NCI-H2029 treated with DMSO at 0.1 percent for 48 hours (cell line): Measurements from ENCODE around the gene STYXL2.

Experiments
- DNase-seq: peaks from one replicate; lab custom pipeline; 2025; lab: John Stamatoyannopoulos, UW

Gene STYXL2

GRCh38 chr1:167110586-167110985, 16.7 kb downstream of the STYXL2 start:
- DNase-seq = no peak

DNA sequence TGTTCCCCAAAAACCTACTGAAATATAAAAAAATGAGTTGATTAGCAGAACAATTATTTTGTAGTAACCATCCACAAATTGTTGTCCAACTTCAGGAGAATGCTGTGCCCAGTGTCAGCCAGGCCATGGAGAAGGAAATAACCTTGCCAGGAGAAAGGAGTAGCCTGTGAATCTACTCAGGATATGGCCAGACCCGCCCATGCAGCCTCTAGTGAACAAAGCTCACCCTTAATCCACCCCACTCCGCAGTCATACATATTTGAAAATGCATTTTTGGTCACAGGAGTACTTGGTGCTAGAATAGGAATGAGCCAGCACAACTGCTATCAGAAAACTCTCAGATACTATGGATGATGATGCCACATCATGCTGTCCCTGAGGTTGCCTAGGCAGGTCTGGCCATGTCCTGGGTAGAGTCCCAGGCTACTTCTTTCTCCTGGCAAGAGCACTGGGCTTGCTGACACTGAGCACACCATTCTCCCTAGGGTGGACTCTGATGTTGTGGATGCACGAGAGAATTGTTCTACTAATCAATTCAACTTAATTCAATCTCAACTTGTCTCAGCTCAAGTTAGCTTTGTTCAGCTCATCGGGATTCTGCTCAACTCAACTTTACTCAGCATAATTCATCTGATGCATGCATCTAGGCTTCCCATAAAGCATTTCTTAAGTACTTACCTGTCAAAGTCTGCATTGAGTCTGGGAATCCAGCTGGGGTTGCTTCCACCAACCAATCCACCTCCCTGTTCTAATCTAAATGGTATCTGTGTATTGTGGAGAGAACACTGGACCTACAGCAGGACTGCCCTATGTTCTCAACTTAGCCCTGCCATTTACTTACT, 18.2 kb downstream of the STYXL2 start:
- DNase-seq = no peak

DNA sequence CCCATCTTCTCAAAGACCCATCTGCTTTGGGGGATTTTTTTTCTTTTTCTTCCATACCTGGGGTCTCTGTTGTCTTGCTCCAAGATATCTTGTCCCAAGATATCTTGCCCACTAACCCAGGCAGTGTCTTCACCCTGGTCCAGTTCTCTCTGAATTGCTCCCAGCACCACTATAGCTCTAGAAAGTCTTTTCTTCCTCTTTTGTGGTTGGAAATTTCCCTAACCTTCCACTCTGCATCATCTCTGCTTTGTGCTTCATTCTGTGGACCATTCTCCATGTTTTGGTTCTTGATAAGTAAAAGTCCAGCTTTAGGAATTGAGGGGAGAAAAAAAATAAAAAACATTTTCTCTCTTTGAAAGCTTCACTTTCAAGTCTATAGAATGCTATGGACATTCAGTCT, 20.9 kb downstream of the STYXL2 start:
- no peak for DNase-seq

- no peak for DNase-seq
Observed at GRCh38 chr1:167115655-167116054, 21.8 kb downstream of the STYXL2 start.

- no peak for DNase-seq
Observed at GRCh38 chr1:167116174-167116573, 22.3 kb downstream of the STYXL2 start.

DNA sequence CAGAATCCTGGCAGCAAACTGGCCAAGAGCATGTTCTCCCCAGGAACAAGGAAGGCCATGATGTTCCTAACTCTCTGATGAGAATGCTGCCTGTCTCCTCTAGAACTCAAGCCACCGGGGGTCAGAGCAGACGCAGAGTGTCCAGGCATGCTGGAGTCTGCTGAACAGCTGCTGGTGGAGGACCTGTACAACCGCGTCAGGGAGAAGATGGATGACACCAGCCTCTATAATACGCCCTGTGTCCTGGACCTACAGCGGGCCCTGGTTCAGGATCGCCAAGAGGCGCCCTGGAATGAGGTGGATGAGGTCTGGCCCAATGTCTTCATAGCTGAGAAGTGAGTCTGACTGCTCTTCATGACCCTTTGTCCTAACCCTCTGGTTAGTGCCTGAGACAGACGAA, 23.4 kb downstream of the STYXL2 start:
- DNase-seq = no peak

DNA sequence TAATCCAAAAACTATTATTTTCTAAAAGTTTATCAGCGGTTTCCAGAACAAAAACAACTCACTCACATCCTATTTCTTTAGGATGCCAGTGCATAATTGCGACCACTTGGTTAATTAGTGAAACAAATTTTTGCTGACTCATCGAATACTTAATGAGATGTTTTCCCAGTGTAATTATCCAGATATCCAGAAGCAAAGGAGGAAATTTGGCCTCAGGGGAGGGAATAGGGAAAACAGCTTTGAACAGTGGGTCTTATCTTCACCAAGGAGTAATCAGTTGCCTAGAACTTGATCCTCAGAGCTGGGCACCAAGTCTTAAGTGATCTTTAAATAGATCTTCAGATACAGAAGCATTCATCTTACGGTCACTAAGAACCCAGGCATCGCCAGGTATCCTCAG, 24.3 kb downstream of the STYXL2 start:
- DNase-seq = no peak

DNA sequence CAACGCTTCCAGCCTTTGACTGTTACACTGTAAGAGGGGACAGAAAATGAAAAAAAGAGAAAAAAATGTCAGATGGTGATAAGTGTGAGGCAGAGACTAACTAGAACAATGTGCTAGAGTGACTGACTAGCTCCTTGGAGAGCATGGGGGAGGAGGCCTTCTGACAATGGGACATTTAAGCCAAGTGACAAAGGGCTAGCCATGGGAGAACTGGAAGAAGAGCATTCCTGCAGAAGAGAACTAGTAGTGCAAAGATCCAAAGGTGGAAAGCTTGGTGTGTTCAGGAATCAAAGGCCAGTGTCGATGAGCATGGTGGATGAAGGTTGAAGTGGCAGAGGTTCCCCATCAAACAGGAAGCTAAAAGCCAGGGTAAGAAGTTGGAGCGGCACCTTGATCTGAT, 25.8 kb downstream of the STYXL2 start:
- no peak for DNase-seq

DNA sequence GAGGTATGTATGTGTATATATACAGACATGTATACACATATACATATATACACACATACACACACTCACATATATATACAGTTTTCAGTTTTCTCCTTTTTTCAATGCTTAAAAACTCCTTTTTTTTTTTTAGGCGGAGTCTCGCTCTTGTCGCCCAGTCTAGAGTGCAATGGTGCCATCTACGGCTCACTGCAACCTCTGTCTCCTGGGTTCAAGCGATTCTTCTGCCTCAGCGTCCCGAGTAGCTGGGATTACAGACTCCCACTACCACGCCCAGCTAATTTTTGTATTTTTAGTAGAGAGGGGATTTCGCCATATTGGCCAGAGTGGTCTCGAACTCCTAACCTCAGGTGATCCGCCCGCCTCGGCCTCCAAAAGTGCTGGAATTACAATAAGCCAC, 27.0 kb downstream of the STYXL2 start:
- no peak for DNase-seq

GRCh38 chr1:167121375-167122120, 27.7 kb downstream of the STYXL2 start:
- DNase-seq = no peak

- no peak for DNase-seq
Observed at GRCh38 chr1:167122121-167122480, 28.2 kb downstream of the STYXL2 start.

- no peak for DNase-seq
Observed at GRCh38 chr1:167122568-167122967, 28.7 kb downstream of the STYXL2 start.

DNA sequence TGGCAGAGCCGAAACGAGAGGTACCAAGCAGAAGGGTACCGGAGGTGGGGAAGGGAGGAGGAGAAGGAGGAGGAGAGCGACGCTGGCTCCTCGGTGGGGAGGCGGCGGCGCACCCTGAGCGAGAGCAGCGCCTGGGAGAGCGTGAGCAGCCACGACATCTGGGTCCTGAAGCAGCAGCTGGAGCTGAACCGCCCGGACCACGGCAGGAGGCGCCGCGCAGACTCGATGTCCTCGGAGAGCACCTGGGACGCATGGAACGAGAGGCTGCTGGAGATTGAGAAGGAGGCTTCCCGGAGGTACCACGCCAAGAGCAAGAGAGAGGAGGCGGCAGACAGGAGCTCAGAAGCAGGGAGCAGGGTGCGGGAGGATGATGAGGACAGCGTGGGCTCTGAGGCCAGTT, 32.4 kb downstream of the STYXL2 start:
- no peak for DNase-seq

DNA sequence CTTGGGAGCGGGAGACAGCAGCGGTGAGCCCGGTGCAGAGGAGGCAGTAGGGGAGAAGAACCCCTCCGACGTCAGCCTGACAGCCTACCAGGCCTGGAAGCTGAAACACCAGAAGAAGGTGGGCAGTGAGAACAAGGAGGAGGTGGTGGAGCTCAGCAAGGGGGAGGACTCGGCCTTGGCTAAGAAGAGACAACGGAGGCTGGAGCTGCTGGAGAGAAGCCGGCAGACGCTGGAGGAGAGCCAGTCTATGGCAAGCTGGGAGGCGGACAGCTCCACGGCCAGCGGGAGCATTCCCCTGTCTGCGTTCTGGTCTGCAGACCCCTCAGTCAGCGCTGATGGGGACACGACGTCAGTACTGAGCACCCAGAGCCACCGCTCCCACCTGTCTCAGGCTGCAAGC, 32.9 kb downstream of the STYXL2 start:
- no peak for DNase-seq

- no peak for DNase-seq
Observed at GRCh38 chr1:167127236-167127635, 33.4 kb downstream of the STYXL2 start.

DNA sequence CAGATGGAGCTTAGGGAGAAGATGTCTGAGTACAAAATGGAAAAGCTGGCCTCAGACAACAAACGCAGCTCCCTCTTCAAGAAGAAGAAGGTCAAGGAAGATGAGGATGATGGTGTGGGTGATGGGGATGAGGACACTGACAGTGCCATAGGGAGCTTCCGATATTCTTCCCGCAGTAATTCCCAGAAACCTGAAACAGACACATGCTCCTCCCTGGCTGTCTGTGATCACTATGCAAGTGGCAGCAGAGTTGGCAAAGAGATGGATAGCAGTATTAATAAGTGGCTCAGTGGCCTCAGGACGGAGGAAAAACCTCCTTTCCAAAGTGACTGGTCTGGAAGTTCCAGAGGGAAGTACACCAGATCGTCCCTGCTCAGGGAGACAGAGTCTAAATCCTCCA, 33.8 kb downstream of the STYXL2 start:
- no peak for DNase-seq

GRCh38 chr1:167128261-167129227, 34.7 kb downstream of the STYXL2 start:
- no peak for DNase-seq

- DNase-seq = no peak
Observed at GRCh38 chr1:167130829-167131510, 37.1 kb downstream of the STYXL2 start.

GRCh38 chr1:167132301-167133010, 38.6 kb downstream of the STYXL2 start:
- no peak for DNase-seq

DNA sequence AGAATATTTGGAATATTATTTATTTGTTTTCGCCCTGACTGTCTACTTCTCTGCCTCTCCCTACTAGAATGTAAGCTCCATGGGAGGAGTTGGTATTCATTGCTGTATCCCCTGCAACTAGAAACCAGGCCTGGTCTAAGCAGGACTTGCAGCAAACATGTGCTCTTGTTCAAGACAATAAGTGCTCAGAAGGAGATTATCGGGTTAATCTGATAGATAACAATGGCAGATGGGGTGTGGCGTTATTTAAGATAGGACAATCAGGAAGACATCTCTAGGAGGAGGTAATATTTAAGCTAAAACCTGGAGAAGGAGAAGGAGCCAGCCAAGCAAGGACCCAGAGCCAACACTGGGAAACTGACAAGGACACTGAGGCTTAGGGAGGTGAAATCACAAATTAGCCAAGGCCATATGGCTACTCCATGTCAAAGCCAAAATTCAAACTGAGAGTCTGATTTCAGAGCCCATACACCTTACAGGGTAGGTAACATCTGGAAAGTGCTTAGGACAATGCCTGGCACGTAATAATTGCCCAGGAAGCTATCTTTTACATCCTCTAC, 41.5 kb downstream of the STYXL2 start:
- DNase-seq = no peak

- DNase-seq = no peak
Observed at GRCh38 chr1:167136191-167136614, 42.3 kb downstream of the STYXL2 start.
